ENCODE results near the gene ETS2.

- TF ChIP-seq POLR2AphosphoS5 (IDR thresholded peaks at IDR 0.05; ENCODE audit: low read length) (no peak), CREM (IDR thresholded peaks at IDR 0.05; ENCODE audit: low read depth) (no peak), FOXM1 (IDR thresholded peaks at IDR 0.05; ENCODE audit: low read depth, low read length) (no peak), RCOR1 (conservative IDR thresholded peaks at IDR 0.05; ENCODE audit: low read depth, low read length) (no peak), TAF1 (IDR thresholded peaks at IDR 0.05; ENCODE audit: borderline replicate concordance, low read depth, low read length) (no peak), CTCF (IDR thresholded peaks at IDR 0.05 in 2 of 3, conservative IDR thresholded peaks at IDR 0.05 in 1 of 3; ENCODE audit: control insufficient read depth in 2 of 3, extremely low read depth in 1 of 3, insufficient read depth in 1 of 3, low read depth in 3 of 3, low read length in 3 of 3) (no peak), SREBF1 (IDR thresholded peaks at IDR 0.05; ENCODE audit: low read length) (no peak), REST (IDR thresholded peaks at IDR 0.05; ENCODE audit: low read depth, low read length) (no peak), NR2C2 (IDR thresholded peaks at IDR 0.05; ENCODE audit: borderline replicate concordance, control insufficient read depth, insufficient read length, low read depth) (no peak), MTA3 (IDR thresholded peaks at IDR 0.05; ENCODE audit: borderline replicate concordance, low read length) (no peak), EZH2 (IDR thresholded peaks at IDR 0.05; ENCODE audit: borderline replicate concordance, control insufficient read depth, low read depth, low read length) (no peak)
Measured at GRCh38 chr21:38792676-38793459, 12.9 kb upstream of the ETS2 start.
